Measurements from ENCODE around the gene CRACDL.

The CRACDL gene

GRCh38 chr2:98782570-98782969, 153.5 kb downstream of the CRACDL start:
- in situ Hi-C loops (cut with MboI; ENCODE audit: low sequenced_read_pairs): no loop called here

DNA sequence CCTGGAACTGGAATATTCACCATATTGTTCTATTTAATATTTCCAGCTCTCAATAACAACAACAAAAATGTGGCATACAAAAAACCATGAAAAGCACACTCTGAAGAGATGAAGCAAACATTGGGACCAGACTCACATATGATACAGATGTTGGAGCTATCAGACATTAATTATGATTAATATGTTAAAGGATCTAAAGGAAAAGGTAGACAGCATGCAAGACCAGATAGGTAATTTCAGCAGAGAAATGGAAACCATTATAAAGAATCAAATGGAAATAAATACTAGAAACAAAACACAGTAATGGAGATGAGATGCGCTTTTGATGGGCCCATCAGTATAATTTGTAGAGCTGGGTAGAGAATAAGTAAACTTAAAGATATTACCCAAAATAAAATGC, 154.2 kb downstream of the CRACDL start:
- in situ Hi-C loops (cut with MboI; ENCODE audit: low sequenced_read_pairs): no loop called here

DNA sequence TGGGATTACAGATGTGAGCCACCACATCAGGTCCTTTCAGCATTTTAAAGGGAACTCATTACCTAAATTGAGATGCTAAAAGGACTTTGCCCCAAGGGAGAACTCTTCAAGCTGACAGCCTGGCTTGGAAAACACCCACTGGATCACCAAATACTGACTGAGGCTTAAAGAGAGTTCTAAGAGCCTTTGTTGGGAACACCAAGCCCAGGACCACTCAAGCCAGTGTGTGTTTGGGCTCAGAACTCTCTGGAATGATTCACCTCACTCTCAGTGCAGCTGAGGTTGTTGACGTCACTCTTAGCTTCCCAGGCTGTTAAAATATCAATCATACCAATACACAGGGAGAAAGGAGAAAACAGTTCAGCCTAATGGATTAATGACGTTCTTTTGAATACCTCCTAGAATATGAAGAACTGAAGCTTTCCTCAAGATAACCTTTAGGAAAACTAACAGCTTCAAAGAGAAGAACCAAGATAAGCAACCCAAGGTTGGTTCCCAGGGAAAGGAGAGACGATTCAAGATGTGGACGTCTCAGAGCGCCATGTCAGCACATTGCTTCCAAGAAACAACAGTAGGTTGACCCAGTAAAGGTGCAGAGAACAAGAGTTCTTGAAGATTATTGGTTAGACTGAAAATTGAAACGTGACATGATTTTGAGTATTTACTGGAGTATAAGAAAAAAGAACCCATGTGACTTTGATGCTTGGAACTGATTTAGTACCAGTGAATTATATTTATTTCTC, 157.1 kb downstream of the CRACDL start:
- in situ Hi-C loops (cut with MboI; ENCODE audit: low sequenced_read_pairs): no loop called here

DNA sequence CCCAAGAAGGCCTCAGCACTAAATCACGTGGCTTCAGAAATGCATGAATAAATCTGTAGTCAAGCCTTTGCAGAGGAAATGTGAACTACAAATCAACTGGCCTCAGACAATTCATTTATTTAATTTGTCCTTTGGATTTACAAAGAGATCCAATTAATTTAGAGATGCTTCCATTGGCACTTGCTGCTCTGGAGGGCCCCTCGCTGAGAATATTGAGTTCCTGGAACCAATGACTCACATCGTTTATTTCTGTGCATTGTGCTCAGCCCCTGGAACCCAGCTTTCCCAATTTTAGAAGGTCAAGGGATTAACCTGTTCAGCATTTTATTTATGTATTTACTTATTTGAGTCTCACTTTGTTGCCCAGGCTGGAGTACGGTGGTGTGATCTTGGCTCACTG, 157.9 kb downstream of the CRACDL start:
- in situ Hi-C loops (cut with MboI; ENCODE audit: low sequenced_read_pairs): no loop called here

- in situ Hi-C loops (cut with MboI; ENCODE audit: low sequenced_read_pairs): no loop called here
These were observed 158.3 kb downstream of the CRACDL start for GRCh38 chr2:98777710-98778109.

DNA sequence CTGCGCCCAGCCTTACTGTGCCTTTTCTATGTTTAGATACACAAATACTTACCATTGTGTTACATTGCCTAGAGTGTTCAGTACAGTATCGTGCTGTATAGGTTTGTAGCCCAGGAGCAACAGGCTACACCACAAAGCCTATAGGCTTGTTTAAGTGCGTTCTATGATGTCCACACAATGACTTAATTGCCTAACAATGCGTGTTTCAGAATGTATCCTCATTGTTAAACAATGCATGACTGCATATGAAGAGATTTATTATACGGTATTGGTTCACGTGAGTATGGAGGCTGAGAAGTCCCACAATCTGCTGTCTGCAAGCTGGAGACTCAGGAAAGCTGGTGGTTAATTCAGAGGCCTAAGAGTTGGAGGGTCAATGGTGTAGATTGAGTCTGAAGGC, 158.9 kb downstream of the CRACDL start:
- in situ Hi-C loops (cut with MboI; ENCODE audit: low sequenced_read_pairs): no loop called here

GRCh38 chr2:98776136-98776535, 159.9 kb downstream of the CRACDL start:
- in situ Hi-C loops (cut with MboI; ENCODE audit: low sequenced_read_pairs): no loop called here

DNA sequence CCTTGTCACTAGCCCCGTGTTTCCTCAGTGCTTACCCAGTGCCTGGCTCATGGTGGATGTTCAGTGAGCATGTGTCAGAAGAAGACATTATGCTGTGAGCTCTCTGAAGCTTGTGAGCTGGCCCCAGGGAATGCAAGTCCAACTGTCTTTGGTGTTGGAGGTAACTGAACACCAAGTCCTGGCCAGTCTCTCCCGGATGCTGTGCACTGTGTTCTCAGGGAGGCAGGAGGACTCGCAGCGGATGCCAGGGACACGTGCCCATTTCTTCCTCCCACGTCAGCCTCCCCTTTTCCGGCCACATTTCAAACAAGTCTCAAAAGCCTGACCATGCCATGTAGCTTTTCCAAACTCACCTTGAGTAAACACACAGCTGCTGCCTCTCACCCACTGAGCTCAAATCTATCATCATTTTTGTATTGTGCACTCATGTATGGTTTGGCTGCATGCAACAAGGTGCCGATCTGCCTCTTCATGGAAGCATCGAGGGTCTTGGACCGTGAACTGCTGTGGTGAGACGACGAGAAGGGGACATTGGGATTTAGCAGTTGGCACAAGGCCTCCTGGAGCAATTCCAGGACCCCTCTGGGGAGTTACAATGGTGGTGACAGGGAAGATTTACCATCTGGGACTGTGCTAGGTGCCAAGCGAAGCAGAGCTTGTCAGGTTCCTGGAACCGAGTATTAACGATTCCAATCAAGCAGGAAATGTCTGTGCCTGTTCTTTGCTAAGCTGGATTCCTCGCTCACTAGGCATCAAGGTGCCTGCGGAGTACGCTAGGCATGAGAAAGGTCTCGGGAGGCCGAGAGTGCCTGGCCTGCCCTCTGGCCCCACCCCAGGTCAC, 160.7 kb downstream of the CRACDL start:
- in situ Hi-C loops (cut with MboI; ENCODE audit: low sequenced_read_pairs): no loop called here

GRCh38 chr2:98773907-98774306, 162.1 kb downstream of the CRACDL start:
- in situ Hi-C loops (cut with MboI; ENCODE audit: low sequenced_read_pairs): no loop called here

DNA sequence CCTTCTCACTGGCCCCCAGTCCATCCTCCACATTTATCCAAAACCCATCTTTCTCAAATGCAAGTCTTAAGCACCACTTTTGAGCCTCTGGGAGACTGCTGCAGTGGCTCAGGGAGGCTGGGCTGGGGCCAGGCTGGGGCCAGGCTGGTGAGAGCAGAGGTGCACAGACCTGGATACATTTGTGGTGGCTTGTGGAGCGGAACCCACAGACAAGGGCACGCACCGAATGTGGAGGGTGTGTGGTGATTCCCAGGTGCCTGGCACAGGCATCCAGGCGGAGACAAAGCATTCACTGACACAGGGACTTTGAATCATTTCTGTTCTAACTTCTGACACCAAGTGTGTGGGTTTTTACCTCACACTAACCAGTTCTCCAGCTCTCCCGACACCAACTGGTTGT, 162.9 kb downstream of the CRACDL start:
- in situ Hi-C loops (cut with MboI; ENCODE audit: low sequenced_read_pairs): no loop called here

GRCh38 chr2:98772536-98772935, 163.5 kb downstream of the CRACDL start:
- in situ Hi-C loops (cut with MboI; ENCODE audit: low sequenced_read_pairs): no loop called here

- in situ Hi-C loops (cut with MboI; ENCODE audit: low sequenced_read_pairs): no loop called here
These were observed 164.1 kb downstream of the CRACDL start for GRCh38 chr2:98771721-98772524.

GRCh38 chr2:98771264-98771663, 164.8 kb downstream of the CRACDL start:
- in situ Hi-C loops (cut with MboI; ENCODE audit: low sequenced_read_pairs): no loop called here

GRCh38 chr2:98769784-98770183, 166.2 kb downstream of the CRACDL start:
- in situ Hi-C loops (cut with MboI; ENCODE audit: low sequenced_read_pairs): no loop called here

DNA sequence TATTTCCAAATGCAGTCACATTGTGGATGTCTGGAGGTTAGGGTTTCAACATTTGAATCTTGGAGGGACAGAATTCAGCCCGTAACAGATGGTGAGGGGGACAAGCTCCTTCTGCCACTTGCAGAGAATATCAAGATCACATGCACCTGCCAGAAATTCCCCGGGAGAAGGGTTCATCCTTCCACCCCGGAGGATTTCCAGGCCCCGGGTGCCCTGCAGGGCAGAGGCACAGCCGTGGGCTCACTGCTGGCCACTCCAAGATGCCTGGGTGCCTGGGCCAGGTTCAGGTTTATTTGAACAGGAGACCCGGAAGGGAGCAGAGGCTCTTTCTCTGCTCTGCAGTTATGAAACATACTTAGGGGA, 166.9 kb downstream of the CRACDL start:
- in situ Hi-C loops (cut with MboI; ENCODE audit: low sequenced_read_pairs): no loop called here

- in situ Hi-C loops (cut with MboI; ENCODE audit: low sequenced_read_pairs): no loop called here
These were observed 167.5 kb downstream of the CRACDL start for GRCh38 chr2:98768384-98769113.

- in situ Hi-C loops (cut with MboI; ENCODE audit: low sequenced_read_pairs): no loop called here
These were observed 171.5 kb downstream of the CRACDL start for GRCh38 chr2:98764499-98764898.

- in situ Hi-C loops (cut with MboI; ENCODE audit: low sequenced_read_pairs): no loop called here
These were observed 172.6 kb downstream of the CRACDL start for GRCh38 chr2:98763209-98763951.

DNA sequence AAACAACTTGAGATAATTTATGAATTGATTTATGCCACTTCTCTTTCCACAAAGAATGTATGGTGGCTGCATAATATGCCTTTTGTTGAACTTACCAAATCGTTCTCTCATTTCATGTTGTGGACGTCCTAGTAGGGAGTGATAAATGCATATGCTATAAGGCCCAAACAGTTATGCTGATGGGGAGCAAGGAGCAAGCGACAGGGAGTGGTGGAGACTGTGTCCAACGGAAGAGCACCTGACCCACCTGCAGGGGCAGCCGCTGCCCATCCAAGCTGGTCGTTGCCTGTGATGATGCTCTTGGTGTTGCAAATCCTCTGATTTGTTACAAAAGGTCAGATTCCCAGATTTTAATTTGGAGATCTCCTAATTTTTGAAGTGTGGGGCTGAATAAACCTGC, 174.1 kb downstream of the CRACDL start:
- in situ Hi-C loops (cut with MboI; ENCODE audit: low sequenced_read_pairs): no loop called here

- in situ Hi-C loops (cut with MboI; ENCODE audit: low sequenced_read_pairs): no loop called here
These were observed 174.7 kb downstream of the CRACDL start for GRCh38 chr2:98761267-98761781.

Data from hTERT RPE-1 (cell line).